GM21737 (cell line): ENCODE data around the gene SPANXN3.
"Not testable (repeated sequence)": the region's sequence is repeated elsewhere in the genome, so short reads cannot be mapped to it uniquely, and the experiment has no call there.

ENCODE experiments used
- ATAC-seq: cut with Tn5 transposase; IDR thresholded peaks from one replicate; pipeline ENCODE4 v1.9.1; 2021; ENCODE audit warnings: mild to moderate bottlenecking, moderate library complexity; ENCODE audit not compliant: unreplicated experiment

The SPANXN3 gene, protein sequence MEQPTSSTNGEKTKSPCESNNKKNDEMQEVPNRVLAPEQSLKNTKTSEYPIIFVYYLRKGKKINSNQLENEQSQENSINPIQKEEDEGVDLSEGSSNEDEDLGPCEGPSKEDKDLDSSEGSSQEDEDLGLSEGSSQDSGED

DNA sequence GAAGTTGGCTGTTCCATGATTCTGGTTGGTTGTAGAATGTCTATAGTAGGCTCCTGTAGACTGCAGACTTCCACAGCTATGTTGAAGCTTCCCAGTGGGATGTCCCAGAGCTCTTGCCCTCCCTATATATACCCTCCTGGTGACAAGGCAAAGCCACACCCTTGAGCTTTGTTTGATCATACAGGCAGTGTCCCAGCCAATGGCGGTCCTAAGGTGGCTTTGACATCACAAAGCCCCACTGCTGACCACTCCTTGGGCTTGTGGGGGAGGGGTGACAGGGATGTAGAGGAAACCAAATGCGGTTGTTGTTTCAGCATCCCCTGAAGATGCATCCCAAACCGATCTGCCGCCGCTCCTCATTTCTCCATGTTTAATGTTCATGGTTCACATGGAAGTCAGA lies at the start of gene SPANXN3:
Gene SPANXN3 (minus strand): TSS at position 101 of the 400 bp plus-strand sequence. CDS start 84 bp downstream, at position 17.
- ATAC-seq, result not testable (repeated sequence)

DNA sequence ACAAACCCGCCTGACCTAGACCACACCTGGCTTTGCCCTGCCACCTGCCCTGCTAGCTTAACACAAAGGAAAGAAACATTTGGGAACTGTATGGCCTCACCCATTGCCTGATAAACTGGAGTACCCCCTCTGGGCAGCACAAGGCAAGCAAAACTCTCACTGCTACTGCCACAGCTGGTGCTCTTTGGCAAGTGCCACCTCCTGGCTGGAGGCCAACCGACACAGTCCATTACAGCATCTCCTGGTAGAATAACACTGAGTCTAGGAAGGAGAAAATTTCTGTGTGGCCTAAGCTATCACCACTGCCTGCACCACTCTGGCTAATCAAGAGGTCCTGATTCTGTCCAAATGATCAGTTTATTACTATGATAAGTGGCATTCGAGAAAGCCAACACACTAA lies 18.9 kb upstream of the SPANXN3 start:
- ATAC-seq, result no peak

DNA sequence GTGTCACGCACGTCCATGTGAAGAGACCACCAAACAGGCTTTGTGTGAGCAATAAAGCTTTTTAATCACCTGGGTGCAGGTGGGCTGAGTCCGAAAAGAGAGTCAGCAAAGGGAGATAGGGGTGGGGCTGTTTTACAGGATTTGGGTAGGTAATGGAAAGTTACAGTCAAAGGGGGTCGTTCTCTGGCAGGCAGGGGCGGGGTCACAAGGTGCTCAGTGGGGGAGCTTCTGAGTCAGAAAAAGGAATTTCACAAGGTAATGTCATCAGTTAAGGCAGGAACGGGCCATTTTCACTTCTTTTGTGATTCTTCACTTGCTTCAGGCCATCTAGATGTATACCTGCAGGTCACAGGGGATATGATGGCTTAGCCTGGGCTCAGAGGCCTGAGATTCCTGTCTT lies 15.1 kb downstream of the SPANXN3 start:
- not testable (repeated sequence) for ATAC-seq

DNA sequence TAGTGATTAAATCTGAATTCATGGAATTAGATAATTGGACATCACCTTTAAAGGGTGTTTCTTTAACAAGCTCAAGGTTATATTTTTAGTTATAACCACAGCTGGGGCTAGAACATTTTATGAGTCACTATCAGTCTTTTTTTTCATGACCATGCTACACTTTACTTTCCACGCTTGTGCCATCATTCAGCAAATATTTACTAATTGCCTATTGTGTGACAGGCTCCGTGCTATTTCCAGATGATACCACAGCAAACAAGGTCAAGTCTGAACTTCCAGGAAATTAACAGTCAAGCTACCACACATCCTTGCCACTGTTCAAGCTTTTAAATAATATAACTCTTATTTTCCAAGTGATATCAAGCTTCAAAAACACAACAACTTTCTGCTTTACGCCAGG lies 16.5 kb downstream of the SPANXN3 start:
- ATAC-seq, result no peak

DNA sequence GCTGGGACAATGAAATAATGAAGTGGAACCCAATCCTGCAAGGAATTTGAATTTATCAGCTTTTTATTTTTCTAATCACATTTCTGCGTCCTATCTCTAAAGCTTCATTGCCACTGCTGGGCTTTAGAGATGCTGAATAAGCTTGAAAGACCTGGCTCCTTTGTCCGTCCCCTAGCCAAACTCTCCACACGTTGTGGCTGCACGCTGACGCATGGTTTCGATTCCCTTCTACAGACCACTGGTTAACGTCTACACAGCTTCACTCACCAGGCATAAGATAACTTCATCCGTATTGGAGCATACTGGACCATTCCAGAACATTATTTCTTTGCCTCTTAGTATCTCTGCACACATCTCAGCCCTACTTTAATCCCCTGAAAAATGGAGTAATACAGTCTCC lies 31.2 kb downstream of the SPANXN3 start:
- no peak for ATAC-seq

DNA sequence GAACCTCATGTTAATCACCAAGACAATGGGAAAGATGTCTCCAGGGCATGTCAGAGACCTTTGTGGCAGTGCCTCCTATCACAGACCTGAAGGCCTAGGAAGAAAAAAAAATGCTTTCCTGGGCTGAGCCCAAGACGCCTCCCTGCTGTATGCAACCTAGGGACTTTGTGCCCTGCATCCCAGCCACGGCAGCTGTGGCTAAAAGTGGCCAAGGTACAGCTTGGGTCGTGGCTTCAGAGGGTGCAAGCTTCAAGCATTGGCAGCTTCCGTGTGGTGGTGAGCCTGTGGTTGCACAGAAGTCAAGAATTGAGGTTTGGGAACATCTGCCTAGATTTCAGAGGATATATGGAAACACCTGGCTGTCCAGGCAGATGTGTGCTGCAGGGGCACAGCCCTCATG lies 40.5 kb downstream of the SPANXN3 start:
- no peak for ATAC-seq

DNA sequence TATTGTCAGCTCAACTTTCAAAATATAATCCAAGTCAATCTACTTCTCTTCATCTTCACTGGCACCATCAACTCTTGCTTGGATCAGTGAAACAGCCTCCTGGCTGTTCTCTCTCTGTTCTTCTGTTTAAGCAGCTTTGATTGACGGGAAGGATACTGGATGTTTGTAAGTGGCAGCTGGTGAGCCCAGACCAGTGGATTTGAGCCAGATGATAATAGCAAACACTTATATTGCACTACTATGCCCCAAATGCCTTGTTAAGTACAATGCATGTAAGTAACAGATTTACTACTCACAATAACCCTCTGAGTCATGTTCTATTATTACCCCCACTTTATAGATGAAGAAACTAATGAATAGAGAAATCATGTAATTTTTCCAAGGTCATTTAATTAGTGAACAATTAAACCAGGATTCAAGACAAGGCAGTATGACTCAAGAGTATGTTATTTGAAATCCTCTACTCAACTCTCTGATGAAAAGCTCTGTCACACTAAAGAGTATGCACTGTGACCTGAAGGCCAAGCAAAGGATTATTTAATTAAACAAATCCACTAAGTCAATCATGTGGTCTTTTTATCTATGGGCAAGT lies 44.8 kb downstream of the SPANXN3 start:
- no peak for ATAC-seq

DNA sequence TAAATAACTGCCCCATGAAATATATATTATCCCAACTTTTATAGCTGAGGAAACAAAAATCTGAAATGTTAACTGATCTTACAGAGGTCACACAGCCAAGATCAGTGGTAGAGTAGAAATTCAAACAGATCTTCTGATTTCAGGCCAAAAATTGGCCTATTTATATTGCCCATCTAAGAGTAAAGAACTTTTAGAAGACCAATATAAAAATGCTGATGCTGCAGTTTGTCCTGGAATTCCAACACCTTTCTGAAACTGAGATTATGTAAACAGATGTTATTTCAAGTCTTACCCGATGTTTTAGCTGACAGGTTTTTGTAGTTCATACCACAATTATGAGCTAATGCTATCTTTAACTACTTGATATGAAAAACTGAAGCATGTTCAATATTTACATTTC lies 51.1 kb downstream of the SPANXN3 start:
- ATAC-seq, result no peak

DNA sequence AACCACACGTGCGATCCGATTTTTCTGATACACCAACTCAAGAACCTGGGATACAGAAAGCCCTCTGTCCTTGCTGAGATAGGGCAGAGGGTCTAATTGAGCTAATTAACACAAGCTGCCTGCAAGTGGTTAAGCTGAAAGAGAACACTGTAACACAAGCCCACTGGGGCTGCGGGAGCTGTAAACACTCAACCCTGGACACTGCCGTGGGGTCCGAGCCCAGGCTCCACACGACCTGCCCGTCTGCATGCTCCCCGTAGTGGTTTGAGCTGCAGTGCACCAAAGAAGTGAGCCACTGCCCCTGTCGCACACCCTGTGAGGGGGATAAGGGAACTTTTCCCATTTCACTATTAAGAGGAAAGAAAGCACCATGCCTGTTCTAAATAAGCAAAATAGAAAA lies 54.6 kb downstream of the SPANXN3 start:
- ATAC-seq, result no peak

DNA sequence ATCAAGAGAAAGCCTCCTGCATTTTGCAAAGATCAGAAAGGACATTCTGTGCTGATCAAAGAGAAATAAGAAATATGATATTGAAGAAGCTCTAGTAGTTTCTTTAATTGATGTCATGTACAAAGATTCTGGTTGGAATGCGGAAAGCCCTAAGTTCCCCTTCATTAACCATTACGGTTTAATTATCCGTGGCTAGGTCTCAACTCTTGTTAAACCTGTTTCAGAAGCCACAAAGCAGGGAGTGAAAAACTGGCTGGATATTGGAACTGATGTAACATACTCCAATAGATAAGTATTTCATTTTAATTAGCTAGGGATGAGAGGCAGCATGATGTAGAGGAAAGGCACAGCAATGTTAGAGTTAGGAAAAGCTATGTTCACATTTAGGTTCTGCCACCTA lies 55.7 kb downstream of the SPANXN3 start:
- ATAC-seq, result no peak
